ENCODE measurements around the gene ANGPT4.
A peak's percentile ranks its signal among the peaks of the same experiment; 100 is the strongest.
"Not testable (repeated sequence)": the region's sequence is repeated elsewhere in the genome, so short reads cannot be mapped to it uniquely, and the experiment has no call there.

Gene ANGPT4

DNA sequence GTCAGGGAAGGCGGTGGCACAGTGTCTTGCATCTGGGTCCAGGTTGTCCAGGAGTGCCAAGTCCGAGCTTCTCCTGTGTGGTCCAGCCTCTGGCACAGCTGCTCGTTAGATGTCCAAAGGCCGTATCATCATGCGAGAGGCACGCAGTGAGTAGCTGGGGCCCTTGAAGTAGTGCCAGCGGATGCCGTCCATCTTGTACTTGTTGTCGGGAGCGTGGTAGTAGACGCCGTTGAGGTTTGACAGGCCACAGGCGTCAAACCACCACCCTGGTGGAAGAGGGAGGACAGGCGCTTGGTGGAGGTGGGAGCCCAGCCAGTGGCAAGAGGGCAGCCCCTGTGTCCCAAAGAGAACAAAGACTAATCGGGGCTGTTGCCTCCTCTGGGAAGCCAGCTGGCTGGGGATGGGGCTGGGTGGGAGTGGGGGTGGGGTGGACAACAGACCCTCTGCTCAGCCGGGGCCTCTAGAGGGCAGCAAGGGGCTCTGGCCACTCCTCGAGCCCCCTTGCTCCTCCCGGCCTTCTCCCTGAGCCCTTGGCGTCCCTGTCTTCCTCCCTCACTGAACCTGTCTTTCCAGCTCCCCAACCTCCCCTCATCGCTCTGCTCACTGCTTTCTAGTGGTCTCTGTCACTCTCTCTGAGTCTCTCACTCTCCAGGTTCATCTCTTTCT is 43.1 kb downstream of the ANGPT4 start:
- DNase-seq = no peak

- no peak for DNase-seq
These were observed 44.2 kb downstream of the ANGPT4 start for GRCh38 chr20:871948-872347.

DNA sequence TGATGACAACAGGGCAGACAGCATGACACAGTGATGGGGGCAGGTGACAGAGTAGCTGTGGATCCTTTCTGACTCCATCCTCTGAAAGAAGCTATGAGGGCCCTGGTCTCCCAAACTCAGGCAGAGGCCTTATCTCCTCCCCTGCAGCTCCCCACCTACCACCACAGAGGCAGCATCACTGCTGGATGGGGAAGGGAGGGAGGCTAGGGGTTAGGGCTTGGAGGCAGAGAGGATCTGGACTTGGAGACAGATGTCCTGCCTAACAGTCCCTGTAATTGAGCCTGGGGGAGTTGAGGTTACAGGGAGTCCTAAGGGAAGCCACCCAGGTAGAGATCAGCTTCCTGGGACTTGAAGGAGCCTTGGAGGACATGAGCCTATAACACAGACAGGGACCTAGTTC is 44.7 kb downstream of the ANGPT4 start:
- DNase-seq = no peak

DNA sequence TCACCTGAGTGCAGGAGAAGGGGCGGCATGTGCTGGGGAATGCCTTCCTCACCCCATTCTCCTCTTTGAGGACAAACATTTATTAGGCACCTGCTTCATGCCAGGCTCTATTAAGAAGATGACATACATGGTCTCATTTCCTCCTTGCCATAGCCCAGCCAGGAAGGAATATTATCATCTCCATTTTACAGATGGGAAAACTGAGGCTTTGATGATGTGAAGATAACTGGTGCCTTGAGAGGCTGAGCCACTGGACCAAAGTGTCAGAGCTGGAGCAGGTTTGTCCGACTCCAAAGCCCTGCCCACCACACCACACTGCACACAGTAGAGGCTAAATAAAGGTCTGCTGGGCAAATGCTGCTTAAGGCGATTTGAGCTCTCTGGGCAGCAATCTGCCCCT is 45.4 kb downstream of the ANGPT4 start:
- no peak for DNase-seq

GRCh38 chr20:869606-870005 is 46.5 kb downstream of the ANGPT4 start:
- no peak for DNase-seq

- no peak for DNase-seq
These were observed 47.9 kb downstream of the ANGPT4 start for GRCh38 chr20:868279-868678.

- DNase-seq = no peak
These were observed 50.7 kb downstream of the ANGPT4 start for GRCh38 chr20:865440-865839.

GRCh38 chr20:860891-861290 is 55.2 kb downstream of the ANGPT4 start:
- DNase-seq = no peak

DNA sequence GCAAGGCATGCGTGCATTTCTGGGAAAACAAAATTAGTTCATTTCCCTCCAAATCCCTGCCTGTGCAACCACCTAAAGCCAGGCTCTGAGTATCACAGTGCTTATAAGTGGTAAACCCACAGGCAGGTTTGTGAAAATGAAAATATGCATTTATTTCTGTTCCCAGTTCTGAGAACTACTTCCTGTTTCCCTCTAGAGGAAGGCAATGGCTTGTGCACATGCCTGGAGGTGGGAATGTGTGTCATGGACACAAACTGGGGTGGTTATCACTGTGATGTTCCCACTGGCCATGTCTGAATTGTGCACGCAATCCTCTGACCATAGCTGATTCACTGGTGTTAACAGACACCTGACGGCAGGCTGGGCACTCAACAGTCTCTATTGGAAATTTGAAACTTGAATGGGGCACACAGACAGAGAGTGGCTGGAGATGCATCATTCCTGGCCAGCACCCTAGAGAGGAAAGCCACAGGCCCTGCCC is 56.3 kb downstream of the ANGPT4 start:
- DNase-seq = no peak

GRCh38 chr20:858011-858410 is 58.1 kb downstream of the ANGPT4 start:
- no peak for DNase-seq

- no peak for DNase-seq
These were observed 59.8 kb downstream of the ANGPT4 start for GRCh38 chr20:856361-856775.

- DNase-seq = no peak
These were observed 60.4 kb downstream of the ANGPT4 start for GRCh38 chr20:855466-856360.

DNA sequence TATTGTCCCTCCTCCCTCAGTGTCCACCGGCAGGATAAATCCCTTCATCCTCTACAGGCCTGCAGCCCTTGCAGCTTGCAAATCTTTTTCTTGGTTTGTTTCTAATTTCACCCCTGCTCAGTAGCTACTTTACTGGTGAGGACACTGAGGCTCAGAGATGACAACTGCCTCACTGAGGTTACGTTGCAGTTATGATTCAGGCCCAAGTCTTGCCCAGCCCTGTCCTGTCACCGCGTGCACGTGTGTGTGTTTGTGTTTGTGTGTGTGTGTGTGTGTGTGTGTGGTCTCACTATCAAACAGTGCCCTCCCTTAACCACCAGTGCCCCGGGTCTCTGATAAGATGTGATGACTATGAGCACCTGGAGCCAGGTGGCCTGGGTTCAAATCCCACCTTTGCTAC is 61.5 kb downstream of the ANGPT4 start:
- no peak for DNase-seq

- DNase-seq = no peak
These were observed 62.6 kb downstream of the ANGPT4 start for GRCh38 chr20:853406-853996.

DNA sequence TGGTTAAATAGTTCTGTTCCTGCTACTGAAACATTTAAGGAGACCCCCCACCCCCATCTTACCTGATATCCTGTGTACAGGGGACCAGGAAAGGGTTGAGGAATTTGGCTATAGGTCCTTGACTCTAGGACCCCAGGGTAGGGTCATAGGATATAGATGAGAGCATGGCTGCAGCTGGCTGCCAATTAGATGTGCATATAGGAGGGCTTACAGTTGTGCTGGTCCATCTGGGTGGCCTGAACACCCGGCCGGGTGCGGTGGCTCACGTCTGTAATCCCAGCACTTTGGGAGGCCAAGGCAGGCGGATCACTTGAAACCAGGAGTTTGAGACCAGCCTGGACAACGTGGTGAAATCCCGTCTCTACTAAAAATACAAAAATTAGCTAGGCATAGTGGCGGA is 67.4 kb downstream of the ANGPT4 start:
- not testable (repeated sequence) for DNase-seq

DNA sequence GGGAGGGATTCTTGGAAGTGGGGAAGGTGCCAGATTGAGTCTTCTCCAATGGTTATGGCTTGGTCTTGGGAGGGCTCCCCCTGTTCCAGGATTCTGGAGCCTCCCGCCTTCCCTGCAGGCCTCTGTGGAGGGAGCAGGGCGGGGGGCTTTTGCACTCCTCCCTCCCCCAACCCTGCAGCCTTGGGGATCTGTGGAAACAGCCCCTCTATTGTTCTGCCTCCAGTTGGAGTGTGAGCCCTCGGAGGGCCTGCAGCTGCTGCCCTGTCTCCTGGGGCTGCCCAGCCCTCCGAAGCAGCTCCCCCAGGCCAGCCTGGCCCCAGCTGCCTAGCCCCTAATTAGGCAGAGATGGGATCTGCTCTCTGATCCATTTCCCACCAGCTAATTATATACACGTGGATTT is 67.9 kb downstream of the ANGPT4 start:
- no peak for DNase-seq

DNA sequence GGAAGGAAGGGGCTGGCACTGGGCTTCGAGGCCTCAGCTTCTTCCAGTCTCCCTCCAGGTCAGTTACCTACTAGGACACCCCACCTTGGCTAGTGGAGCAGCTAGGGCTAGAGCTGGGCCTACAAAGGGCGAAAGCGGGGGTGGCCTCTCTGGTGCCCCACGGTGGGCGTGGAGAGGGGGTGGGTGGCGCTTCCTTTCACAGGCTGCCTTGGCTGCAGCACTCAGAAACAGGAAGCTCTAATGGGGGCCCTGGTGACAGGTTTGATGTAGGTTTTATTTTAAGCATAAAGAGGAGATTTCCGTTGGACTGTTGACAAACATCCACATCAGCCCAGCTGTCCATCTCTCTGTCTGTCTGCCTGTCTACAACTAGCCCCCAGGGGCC is 69.2 kb downstream of the ANGPT4 start:
- DNase-seq = no peak

GRCh38 chr20:845941-846893 is 69.9 kb downstream of the ANGPT4 start:
- DNase-seq = no peak

GRCh38 chr20:845226-845868 is 70.8 kb downstream of the ANGPT4 start:
- no peak for DNase-seq

DNA sequence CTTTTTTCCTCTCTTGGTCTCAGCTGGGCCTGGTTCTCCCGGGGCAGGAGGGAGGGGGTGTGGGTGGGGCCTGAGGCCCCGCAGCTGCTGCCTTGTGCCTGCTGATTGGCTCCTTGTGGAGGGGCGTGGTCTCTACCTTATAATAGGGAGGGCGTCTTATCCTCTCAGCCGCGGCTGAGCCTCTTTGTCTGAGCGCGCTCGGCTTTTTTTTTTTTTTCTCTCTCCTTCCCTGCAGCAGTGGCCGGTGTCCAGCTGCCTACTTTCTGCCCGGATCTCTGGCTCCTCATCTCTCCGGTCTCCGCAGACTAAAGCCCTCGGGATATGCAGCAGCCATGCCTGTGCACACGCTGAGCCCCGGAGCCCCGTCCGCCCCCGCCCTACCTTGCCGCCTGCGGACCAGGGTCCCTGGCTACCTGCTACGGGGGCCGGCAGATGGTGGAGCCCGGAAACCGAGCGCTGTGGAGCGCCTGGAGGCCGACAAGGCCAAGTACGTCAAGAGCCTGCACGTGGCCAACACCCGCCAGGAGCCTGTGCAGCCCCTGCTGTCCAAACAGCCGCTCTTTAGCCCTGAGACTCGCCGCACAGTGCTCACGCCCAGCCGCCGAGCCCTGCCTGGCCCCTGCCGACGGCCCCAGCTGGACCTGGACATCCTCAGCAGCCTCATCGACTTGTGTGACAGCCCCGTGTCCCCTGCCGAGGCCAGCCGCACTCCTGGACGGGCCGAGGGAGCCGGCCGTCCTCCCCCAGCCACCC is 71.5 kb downstream of the ANGPT4 start:
- peak; percentile 91 for DNase-seq

- no peak for DNase-seq
These were observed 72.2 kb downstream of the ANGPT4 start for GRCh38 chr20:843912-844311.
